ENCODE data around the gene CHMP1A.

The CHMP1A gene

DNA sequence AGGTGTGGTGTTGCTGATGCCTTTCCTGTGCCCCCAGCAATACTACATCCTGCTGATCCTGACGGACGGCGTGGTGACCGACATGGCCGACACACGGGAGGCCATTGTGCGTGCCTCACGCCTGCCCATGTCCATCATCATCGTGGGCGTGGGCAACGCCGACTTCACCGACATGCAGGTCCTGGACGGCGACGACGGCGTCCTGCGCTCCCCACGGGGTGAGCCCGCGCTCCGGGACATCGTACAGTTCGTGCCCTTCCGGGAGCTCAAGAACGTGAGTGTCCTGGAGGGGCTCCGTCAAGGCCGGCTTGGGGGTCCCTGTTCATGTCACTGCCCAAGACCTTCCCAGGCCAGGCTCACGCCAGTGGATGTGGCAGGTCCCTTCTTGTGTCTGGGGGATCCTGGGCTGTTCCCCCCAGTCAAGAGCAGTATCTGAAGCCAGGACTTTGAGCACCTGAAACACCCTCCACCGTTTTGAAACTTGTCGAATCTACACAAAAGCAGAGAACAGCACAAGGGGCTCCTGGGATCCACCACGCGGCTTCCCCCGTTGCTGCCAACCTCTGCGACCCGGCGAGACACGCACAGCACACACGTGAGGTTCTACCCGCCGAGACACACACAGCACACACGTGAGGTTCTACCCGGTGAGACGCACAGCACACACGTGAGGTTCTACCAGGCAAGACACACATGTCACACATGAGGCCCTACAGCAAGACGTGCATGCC lies 62.0 kb downstream of the CHMP1A start:
- DNase-seq (ENCODE audit: low spot score): no peak
- TF ChIP-seq, protein P1, sequence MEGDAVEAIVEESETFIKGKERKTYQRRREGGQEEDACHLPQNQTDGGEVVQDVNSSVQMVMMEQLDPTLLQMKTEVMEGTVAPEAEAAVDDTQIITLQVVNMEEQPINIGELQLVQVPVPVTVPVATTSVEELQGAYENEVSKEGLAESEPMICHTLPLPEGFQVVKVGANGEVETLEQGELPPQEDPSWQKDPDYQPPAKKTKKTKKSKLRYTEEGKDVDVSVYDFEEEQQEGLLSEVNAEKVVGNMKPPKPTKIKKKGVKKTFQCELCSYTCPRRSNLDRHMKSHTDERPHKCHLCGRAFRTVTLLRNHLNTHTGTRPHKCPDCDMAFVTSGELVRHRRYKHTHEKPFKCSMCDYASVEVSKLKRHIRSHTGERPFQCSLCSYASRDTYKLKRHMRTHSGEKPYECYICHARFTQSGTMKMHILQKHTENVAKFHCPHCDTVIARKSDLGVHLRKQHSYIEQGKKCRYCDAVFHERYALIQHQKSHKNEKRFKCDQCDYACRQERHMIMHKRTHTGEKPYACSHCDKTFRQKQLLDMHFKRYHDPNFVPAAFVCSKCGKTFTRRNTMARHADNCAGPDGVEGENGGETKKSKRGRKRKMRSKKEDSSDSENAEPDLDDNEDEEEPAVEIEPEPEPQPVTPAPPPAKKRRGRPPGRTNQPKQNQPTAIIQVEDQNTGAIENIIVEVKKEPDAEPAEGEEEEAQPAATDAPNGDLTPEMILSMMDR (IDR thresholded peaks at IDR 0.05; ENCODE audit: extremely low read depth, insufficient read depth, missing control alignments): no peak
- in situ Hi-C loops (cut with MboI; ENCODE audit: low pct_unique_long_range_greater_than_20kb, low sequenced_read_pairs, unreplicated experiment): no loop called here
